Hepatocyte (in vitro differentiated cells): ENCODE measurements around the gene CCAR1.

Source experiments
- CTCF ChIP-seq: fragments of 200-600 bp; sonication (generic); IDR thresholded peaks from 2 replicates; pipeline ENCODE4 v1.5.1; 2016; ENCODE audit warnings: antibody characterized with exemption, mild to moderate bottlenecking; ENCODE audit not compliant: poor library complexity
- EZH2phosphoT487 ChIP-seq: fragments of 200-600 bp; sonication (generic); IDR thresholded peaks from one replicate; pipeline ENCODE4 v1.6.1; 2018; ENCODE audit warnings: antibody characterized with exemption, mild to moderate bottlenecking, low read depth, moderate library complexity; ENCODE audit not compliant: unreplicated experiment, severe bottlenecking

- TF ChIP-seq CTCF (no peak), EZH2phosphoT487 (no peak)
Observed at GRCh38 chr10:68720793-68721672, at the start of gene CCAR1.
